ENCODE results near the gene SVIL. TPM values are rescaled to one million over a fixed set of nuclear protein-coding genes. Genes with fewer than 3 reads are reported as not detected.

The SVIL gene
- total RNA-seq, 1 donor from 2014 or later, result 25.1 TPM

DNA sequence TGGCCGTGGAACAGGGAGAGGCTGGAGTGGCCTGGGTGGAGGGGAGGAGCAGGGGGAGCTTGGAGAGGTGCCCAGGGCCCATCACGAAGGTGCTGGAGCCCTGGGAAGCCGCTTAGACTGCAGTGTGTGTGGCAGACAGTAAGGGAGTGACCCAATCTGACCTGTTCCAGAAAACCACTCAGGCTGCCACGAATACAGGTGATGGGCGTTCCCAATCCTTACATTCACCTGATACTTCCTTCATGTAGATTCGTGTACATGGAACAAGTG is 161.7 kb downstream of the SVIL start:
- no peak for DNase-seq (ENCODE audit: low spot score)
- Histone ChIP-seq H3K9ac (no peak overlapping the region), H3K27ac (no peak overlapping the region), H3K4me3 (no peak overlapping the region), H3K4me1 (peaks cover 7% of the 10 kb centered on the region), H4K20me1 (ENCODE audit: low read depth) (no peaks in the 10 kb centered on the region), H3F3A (ENCODE audit: low read depth) (no peaks in the 10 kb centered on the region), H2AFZ (replicated peaks) (no peak overlapping the region), H3K79me2 (ENCODE audit: low read depth) (no peaks in the 10 kb centered on the region), H3K27me3 (no peaks in the 10 kb centered on the region), H3K36me3 (peaks cover 4% of the 10 kb centered on the region), H3K9me3 (ENCODE audit: low read depth) (no peaks in the 10 kb centered on the region), H3K4me2 (no peak overlapping the region)
- TF ChIP-seq, protein P1, sequence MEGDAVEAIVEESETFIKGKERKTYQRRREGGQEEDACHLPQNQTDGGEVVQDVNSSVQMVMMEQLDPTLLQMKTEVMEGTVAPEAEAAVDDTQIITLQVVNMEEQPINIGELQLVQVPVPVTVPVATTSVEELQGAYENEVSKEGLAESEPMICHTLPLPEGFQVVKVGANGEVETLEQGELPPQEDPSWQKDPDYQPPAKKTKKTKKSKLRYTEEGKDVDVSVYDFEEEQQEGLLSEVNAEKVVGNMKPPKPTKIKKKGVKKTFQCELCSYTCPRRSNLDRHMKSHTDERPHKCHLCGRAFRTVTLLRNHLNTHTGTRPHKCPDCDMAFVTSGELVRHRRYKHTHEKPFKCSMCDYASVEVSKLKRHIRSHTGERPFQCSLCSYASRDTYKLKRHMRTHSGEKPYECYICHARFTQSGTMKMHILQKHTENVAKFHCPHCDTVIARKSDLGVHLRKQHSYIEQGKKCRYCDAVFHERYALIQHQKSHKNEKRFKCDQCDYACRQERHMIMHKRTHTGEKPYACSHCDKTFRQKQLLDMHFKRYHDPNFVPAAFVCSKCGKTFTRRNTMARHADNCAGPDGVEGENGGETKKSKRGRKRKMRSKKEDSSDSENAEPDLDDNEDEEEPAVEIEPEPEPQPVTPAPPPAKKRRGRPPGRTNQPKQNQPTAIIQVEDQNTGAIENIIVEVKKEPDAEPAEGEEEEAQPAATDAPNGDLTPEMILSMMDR (IDR thresholded peaks at IDR 0.05), result no peak
- TF ChIP-seq EZH2 (IDR thresholded peaks at IDR 0.05) (no peak), EZH2phosphoT487 (IDR thresholded peaks at IDR 0.05) (no peak)
- Mint-ChIP-seq H3K27me3 (ENCODE audit: insufficient read depth, low read depth) (peaks cover 4% of the 10 kb centered on the region), H3K36me3 (peaks cover 6% of the 10 kb centered on the region), H3K4me1 (peaks cover 19% of the 10 kb centered on the region), H3K9me3 (no peaks in the 10 kb centered on the region), H3K27ac (peak overlapping the region; percentile 10), H3K4me3 (no peak overlapping the region)

DNA sequence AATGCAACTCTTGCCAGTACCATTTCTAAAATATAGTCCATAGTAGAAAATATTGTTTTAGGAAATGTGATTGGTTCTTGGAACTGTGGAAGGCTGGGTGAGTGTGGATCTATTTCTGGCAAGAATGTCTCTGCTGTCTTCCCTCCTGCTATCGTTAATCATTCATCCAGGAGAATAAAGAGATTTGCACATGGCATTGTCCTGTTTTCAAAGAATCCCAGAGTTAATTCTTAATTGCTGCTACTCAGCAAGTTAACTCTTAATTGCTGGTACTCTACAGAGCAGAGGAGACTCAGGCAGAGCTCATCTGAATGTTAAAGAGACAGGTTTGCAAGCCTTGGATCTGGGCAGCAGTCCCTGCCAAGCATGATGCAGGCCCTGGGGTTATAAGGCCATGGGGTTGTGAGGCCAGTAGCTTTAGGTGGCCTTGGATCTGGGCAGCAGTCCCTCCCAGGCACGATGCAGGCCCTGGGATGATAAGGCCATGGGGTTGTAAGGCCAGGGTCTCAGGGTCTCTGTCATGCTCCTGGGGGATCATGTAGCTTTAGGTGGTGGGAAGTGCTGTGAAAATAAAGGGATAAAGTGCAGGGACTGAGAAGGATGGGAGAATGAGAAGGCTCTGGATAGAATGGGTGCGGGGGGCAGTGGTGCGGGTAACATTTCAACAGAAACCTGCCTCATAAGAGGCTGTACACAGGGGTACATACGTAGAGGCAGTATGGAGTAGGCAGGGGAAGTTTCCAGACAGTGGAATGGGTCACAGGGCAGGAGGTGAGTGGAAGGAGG is 162.3 kb downstream of the SVIL start:
- H3K4me1 ChIP-seq, result peaks cover 4% of the 10 kb centered on the region
- H3K27ac Mint-ChIP-seq, result peak overlapping the region; percentile 5
- H3K4me1 Mint-ChIP-seq, result peaks cover 19% of the 10 kb centered on the region
- no peak overlapping the region for H3K4me2 ChIP-seq
- H3K36me3 Mint-ChIP-seq, result peaks cover 6% of the 10 kb centered on the region
- H3K27ac ChIP-seq, result no peak overlapping the region
- no peaks in the 10 kb centered on the region for H3K9me3 Mint-ChIP-seq
- H3K36me3 ChIP-seq, result peaks cover 2% of the 10 kb centered on the region
- no peaks in the 10 kb centered on the region for H4K20me1 ChIP-seq (ENCODE audit: low read depth)
- H2AFZ ChIP-seq (replicated peaks), result no peak overlapping the region
- no peak for DNase-seq (ENCODE audit: low spot score)
- no peaks in the 10 kb centered on the region for H3K27me3 ChIP-seq
- no peaks in the 10 kb centered on the region for H3F3A ChIP-seq (ENCODE audit: low read depth)
- H3K4me3 ChIP-seq, result no peak overlapping the region
- H3K9me3 ChIP-seq (ENCODE audit: low read depth), result no peaks in the 10 kb centered on the region
- no peak overlapping the region for H3K9ac ChIP-seq
- no peaks in the 10 kb centered on the region for H3K79me2 ChIP-seq (ENCODE audit: low read depth)
- H3K4me3 Mint-ChIP-seq, result no peak overlapping the region
- TF ChIP-seq EZH2phosphoT487 (IDR thresholded peaks at IDR 0.05) (no peak), EZH2 (IDR thresholded peaks at IDR 0.05) (no peak)
- TF ChIP-seq, protein P1 (IDR thresholded peaks at IDR 0.05), result no peak
- peaks cover 4% of the 10 kb centered on the region for H3K27me3 Mint-ChIP-seq (ENCODE audit: insufficient read depth, low read depth)

DNA sequence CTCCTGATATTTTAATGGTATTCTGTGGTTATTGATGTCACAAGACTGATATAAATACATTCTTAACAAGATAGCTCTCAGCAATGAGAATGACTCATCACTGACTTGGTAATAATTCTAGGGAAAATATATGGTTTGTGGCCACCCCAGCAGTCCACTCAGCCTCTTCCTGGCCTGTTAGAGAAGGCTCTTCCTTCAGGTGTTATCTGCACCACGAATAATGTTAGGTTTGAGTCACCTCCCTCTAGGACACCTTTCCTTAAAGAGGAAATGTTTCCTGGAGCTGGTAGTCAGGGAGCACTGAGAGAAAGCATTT is 163.3 kb downstream of the SVIL start:
- Histone ChIP-seq H3K79me2 (ENCODE audit: low read depth) (no peaks in the 10 kb centered on the region), H3F3A (ENCODE audit: low read depth) (no peaks in the 10 kb centered on the region), H3K9me3 (ENCODE audit: low read depth) (no peaks in the 10 kb centered on the region), H4K20me1 (ENCODE audit: low read depth) (no peaks in the 10 kb centered on the region), H3K36me3 (peaks cover 2% of the 10 kb centered on the region), H2AFZ (replicated peaks) (no peak overlapping the region), H3K4me2 (no peak overlapping the region), H3K27ac (no peak overlapping the region), H3K9ac (no peak overlapping the region), H3K27me3 (no peaks in the 10 kb centered on the region), H3K4me1 (peaks cover 4% of the 10 kb centered on the region), H3K4me3 (no peak overlapping the region)
- Mint-ChIP-seq H3K4me3 (no peak overlapping the region), H3K36me3 (peaks cover 6% of the 10 kb centered on the region), H3K27me3 (ENCODE audit: insufficient read depth, low read depth) (peaks cover 4% of the 10 kb centered on the region), H3K4me1 (peaks cover 19% of the 10 kb centered on the region), H3K9me3 (no peaks in the 10 kb centered on the region), H3K27ac (no peak overlapping the region)
- DNase-seq (ENCODE audit: low spot score), result no peak
- TF ChIP-seq EZH2phosphoT487 (IDR thresholded peaks at IDR 0.05), result no peak
- TF ChIP-seq EZH2 (IDR thresholded peaks at IDR 0.05), result no peak
- TF ChIP-seq, protein P1 (IDR thresholded peaks at IDR 0.05), result no peak
